DLD1 (cell line): ENCODE data around the gene MAGEF1.

Experiments used
- in situ Hi-C: cut with HindIII; loops from 2 replicates; pipeline ENCODE4 v1.10.0; 2017; ENCODE audit warnings: low sequenced_read_pairs

The MAGEF1 gene

DNA sequence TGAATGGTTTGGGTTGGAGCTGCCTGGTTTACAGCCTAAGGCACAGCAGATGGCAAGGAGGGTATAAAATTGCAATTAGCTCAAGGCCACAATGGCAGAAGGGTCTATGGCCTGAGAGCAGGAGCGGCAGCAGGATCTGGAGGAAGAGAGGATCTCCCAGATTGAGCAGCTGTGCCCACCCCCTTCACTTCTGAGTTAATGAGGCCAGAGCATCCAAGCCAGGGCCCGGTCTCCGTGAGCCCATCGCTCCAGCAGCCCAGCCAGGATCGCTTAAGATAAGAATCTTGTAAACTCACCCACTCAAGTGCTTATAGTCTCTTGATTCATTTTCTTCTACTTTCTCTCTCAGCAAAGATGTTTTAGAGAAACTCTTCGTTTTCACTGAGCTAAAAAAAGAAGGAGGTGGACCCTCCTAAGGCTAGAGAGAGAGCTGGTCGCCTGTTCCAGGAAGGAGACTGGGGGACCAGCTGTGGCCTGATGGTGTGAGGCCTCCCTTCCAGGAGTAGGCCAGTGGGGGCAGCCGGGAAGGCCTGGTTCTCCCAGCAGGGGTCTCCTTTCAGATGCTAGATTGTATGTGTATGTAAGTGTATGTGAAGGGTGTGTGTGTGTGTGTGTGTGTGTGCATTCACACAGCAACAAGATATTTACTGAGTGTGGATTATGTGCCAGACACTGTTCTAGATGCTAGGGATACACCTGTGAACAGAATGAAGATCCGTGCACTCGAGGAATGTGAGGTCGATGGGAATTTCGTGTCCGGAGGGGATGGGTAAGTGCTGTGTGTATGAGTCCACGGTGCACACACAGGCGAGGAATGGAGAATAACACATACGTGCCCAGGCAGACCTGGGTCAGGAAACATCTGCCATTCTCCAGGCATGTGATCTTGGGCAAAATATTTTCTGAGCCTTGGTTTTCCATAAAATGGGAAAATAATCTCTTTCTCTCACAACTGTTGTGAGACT lies 18.6 kb downstream of the MAGEF1 start:
- in situ Hi-C loops, result loop anchor here (10.0 kb wide), 1 partner anchor 72 kb away; no protein-coding TSS in a partner anchor

- in situ Hi-C loops, result loop anchor here (10.0 kb wide), 1 partner anchor 73 kb away; no protein-coding TSS in a partner anchor
Measured at GRCh38 chr3:184691397-184692231, 20.2 kb downstream of the MAGEF1 start.

- in situ Hi-C loops, result loop anchor here (10.0 kb wide), 1 partner anchor 74 kb away; no protein-coding TSS in a partner anchor
Measured at GRCh38 chr3:184690192-184690883, 21.5 kb downstream of the MAGEF1 start.

- in situ Hi-C loops, result no loop called here
Measured at GRCh38 chr3:184688882-184689271, 23.0 kb downstream of the MAGEF1 start.

- in situ Hi-C loops, result no loop called here
Measured at GRCh38 chr3:184688251-184688881, 23.5 kb downstream of the MAGEF1 start.

- in situ Hi-C loops, result no loop called here
Measured at GRCh38 chr3:184687363-184688015, 24.4 kb downstream of the MAGEF1 start.

GRCh38 chr3:184685646-184686045 lies 26.2 kb downstream of the MAGEF1 start:
- in situ Hi-C loops, result no loop called here

GRCh38 chr3:184685055-184685454 lies 26.8 kb downstream of the MAGEF1 start:
- in situ Hi-C loops, result no loop called here

- in situ Hi-C loops, result no loop called here
Measured at GRCh38 chr3:184683900-184684560, 27.8 kb downstream of the MAGEF1 start.

DNA sequence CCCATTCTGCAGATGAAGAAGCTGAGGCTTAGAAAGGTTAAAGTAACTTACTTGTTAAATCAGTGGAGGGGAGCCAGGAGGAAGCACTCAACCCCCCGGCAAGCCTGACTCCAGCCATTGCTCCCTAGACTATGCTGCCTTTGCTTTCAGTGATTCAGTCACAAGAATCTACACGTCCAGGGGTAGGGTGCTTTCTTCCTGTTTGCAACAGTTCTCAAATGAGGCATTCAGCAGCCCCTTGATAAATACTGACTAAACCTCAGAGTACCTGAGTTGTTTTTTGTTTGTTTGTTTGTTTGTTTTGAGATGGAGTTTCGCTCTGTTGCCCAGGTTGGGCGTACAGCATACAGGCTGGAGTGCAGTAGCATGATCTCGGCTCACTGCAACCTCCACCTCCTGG lies 28.6 kb downstream of the MAGEF1 start:
- in situ Hi-C loops, result no loop called here

DNA sequence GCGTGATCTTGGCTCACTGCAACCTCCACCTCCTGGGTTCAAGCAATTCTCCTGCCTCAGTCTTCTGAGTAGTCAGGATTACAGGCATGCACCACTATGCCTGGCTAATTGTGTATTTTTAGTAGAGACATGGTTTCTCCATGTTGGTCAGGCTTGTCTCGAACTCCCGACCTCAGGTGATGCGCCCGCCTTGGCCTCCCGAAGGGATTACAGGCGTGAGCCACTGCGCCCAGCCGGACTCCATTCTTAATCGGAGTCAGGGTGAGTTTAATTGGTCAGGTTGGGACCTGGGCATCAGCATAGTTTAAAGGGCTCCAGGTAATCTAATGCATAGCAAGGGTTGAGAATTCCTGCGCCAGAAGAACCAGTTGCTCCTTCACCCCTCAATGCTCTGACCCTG lies 29.2 kb downstream of the MAGEF1 start:
- in situ Hi-C loops, result no loop called here

DNA sequence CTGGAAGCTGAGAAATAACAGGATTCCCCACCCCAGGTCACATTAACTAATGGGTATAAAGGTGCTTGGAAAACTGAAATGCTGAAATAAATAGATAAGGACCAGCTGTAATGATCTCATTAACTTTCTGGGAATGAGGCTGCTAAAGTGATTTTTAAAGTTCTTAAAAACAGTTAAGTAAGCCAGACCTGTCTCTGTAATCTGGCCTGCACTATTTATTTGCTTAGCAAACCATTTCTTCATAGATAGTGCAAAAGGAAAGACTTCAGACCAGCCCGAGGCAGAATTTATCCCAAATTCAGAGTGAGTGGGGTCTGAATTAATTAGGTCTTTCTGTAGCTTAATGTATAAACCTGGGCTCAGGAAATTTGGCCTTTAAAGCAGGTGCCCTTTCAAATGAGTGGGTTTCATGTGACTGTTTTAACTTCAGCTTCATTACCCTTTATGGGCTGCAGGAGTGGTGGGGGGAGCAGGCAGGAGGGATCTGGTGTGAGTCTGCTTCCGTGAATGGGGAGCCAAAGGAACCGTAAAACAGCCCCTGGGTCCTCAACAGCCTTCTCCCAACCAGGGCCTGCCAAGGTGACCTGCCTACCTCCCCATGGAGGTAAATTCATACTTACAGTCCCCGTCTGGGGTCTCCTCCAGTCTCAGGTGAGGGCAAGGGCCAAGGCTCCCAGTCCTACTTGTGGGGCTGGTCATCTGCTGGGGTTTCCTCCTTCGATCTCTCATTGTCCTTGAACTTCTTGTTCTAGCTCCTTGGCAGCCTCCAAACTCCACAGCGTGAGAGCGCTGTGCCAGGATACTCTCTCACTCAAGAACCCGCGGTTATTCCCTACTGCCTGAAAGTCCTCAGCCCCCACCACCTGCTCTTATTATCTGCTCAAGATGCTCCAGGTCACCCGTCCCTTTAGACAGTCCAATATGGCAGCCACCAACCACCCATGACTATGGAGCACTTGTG lies 31.2 kb downstream of the MAGEF1 start:
- in situ Hi-C loops, result no loop called here

GRCh38 chr3:184679056-184679816 lies 32.6 kb downstream of the MAGEF1 start:
- in situ Hi-C loops, result no loop called here

DNA sequence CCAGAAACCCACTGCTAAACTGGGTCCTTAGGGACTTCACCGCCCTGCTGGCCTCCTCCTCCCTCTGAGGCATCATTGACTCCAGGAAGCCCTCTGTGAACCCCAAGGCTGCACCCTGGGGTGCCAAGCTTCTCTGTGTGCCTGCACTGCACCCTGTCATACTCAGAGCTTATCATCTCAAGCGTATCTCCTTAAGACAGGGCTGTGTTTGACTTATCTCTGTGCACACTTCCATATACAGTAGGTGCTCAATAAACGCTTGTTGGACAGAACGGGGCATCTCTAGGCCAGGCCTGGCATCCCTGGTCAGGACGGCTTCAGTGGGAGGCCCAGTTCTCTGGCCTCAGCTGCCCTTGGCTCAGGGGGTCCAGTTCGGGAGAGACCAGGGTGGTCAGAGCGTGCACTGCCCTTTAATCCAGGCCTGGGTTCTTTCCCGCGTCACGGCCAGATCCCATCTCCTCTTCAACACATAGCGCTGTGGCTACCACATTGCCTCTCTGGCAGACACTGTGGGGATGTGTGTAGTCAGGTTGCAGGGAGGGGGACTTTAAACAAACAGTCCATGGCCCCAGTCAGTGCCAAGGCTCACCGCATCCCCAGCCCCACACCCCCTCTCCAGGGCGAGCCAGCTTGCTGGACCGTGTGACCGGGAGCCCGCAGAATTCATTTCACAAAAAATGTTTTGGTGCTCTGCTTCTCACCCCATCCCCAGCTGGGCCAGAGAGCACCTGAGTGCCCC lies 33.4 kb downstream of the MAGEF1 start:
- in situ Hi-C loops, result no loop called here

DNA sequence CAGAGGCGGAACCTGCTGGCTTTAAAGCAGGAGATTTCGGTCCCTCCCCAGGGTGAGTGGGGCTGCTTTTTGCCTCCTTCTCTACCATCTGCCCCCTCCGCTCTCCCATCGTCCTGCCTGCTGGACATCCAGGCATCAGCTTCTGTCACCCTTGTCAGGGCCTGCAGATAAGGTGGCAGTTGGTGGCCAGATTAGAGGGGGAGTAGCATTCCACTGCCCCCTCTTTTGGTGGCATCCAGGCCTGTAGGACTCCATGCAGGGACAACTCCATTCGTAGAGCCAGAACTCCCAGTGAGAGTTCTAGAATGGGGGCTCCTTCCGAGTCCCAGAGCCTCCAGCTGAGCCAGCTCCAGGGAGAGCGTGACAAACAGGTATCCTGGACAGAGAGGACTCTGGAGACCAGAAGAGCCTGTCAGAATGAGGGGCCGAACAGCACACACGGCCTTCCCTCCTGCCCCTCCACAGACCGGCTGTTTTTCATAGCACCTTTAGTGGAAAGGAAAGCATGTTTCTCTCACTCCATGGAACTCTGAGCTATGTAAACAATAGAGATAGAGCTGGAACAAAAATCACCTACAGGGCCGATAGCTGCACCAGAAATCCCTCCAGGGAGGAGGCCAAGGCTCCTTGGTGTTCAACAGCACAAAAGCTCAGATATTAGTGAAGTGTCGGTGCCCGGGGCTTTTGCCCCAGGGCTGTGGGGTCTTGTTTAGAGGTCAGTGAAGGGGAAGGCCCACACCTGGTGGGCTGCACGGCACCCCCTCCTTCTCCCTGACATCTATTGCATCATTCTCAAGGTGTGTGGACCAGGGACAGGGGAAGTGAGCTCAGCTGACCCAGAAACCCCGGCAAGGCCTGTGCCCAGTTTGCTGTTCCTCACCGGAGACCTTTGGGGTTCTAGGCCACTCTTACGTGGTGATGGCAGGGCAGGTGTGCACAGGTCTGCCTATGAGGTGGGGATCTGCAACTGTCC lies 34.2 kb downstream of the MAGEF1 start:
- in situ Hi-C loops, result no loop called here

DNA sequence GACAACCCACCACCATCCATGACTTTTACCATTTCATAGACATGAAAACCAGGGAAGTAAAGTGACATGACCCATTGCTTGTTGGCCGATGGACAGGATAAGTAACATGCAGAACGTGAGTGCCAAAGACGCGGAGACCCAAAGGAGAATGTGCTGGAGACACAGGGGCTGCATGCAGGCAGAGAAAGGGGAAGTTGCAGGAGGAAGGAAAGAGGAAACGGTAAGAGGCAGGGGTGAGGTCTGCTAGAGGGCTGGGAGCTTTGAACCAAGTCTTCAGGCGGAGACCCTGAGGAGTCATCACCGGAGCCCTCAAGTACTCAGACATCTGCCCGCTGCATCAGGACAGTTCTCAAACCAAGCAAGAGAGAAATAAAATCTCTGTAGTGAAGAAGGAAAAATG lies 34.9 kb downstream of the MAGEF1 start:
- in situ Hi-C loops, result no loop called here
